ENCODE data around the gene NOS3.

NOS3 gene

GRCh38 chr7:150962553-150963399 lies 28.0 kb upstream of the NOS3 start:
- Histone ChIP-seq H3K27me3 (ENCODE audit: insufficient read depth, low read depth, severe bottlenecking) (no peaks in the 10 kb centered on the region), H3K27ac (peak overlapping the region; percentile 47), H3K9me3 (ENCODE audit: severe bottlenecking) (no peaks in the 10 kb centered on the region), H3K4me3 (ENCODE audit: low read depth, low read length) (no peak overlapping the region), H3K36me3 (peaks cover 13% of the 10 kb centered on the region)
- TF ChIP-seq CTCF (IDR thresholded peaks at IDR 0.05; ENCODE audit: low read depth, low read length), result peak; percentile 97
- DNase-seq, result peak; percentile 81

- no peaks in the 10 kb centered on the region for H3K27me3 ChIP-seq (ENCODE audit: insufficient read depth, low read depth, severe bottlenecking)
- peak overlapping the region; percentile 71 for H3K27ac ChIP-seq
- no peak for DNase-seq
- no peak for TF ChIP-seq CTCF (IDR thresholded peaks at IDR 0.05; ENCODE audit: low read depth, low read length)
- H3K36me3 ChIP-seq, result peaks cover 19% of the 10 kb centered on the region
- H3K4me3 ChIP-seq (ENCODE audit: low read depth, low read length), result no peak overlapping the region
- H3K9me3 ChIP-seq (ENCODE audit: severe bottlenecking), result no peaks in the 10 kb centered on the region
Measured at GRCh38 chr7:150963707-150964559, 26.9 kb upstream of the NOS3 start.

GRCh38 chr7:150964593-150965111 lies 26.2 kb upstream of the NOS3 start:
- Histone ChIP-seq H3K9me3 (ENCODE audit: severe bottlenecking) (no peaks in the 10 kb centered on the region), H3K36me3 (peaks cover 15% of the 10 kb centered on the region), H3K27me3 (ENCODE audit: insufficient read depth, low read depth, severe bottlenecking) (no peaks in the 10 kb centered on the region), H3K27ac (peak overlapping the region; percentile 71), H3K4me3 (ENCODE audit: low read depth, low read length) (no peak overlapping the region)
- peak; percentile 74 for DNase-seq
- TF ChIP-seq CTCF (IDR thresholded peaks at IDR 0.05; ENCODE audit: low read depth, low read length), result no peak

- Histone ChIP-seq H3K9me3 (ENCODE audit: severe bottlenecking) (no peaks in the 10 kb centered on the region), H3K27me3 (ENCODE audit: insufficient read depth, low read depth, severe bottlenecking) (no peaks in the 10 kb centered on the region), H3K27ac (peak overlapping the region; percentile 71), H3K4me3 (ENCODE audit: low read depth, low read length) (no peak overlapping the region), H3K36me3 (peaks cover 15% of the 10 kb centered on the region)
- no peak for DNase-seq
- TF ChIP-seq CTCF (IDR thresholded peaks at IDR 0.05; ENCODE audit: low read depth, low read length), result no peak
Measured at GRCh38 chr7:150965273-150965830, 25.5 kb upstream of the NOS3 start.

- peak overlapping the region; percentile 36; the same call in 1 of the 2 replicates for H3K27ac ChIP-seq
- H3K36me3 ChIP-seq, result peaks cover 15% of the 10 kb centered on the region
- peak; percentile 92 for TF ChIP-seq CTCF (IDR thresholded peaks at IDR 0.05; ENCODE audit: low read depth, low read length)
- H3K4me3 ChIP-seq (ENCODE audit: low read depth, low read length), result no peak overlapping the region
- no peaks in the 10 kb centered on the region for H3K27me3 ChIP-seq (ENCODE audit: insufficient read depth, low read depth, severe bottlenecking)
- DNase-seq, result peak; percentile 82
- H3K9me3 ChIP-seq (ENCODE audit: severe bottlenecking), result no peaks in the 10 kb centered on the region
Measured at GRCh38 chr7:150966002-150966401, 24.8 kb upstream of the NOS3 start.
